ENCODE results near the gene GPR39. TPM values are rescaled to one million over a fixed set of nuclear protein-coding genes. Genes with fewer than 3 reads are reported as not detected.

Gene GPR39
- polyA plus RNA-seq, 2 of the 4 experiments (the other 2 are of a cell fraction), result 11.3 to 11.8 TPM

- Histone ChIP-seq H3K4me3 (no peak overlapping the region), H3K4me1 (no peaks in the 10 kb centered on the region), H3K27ac (no peak overlapping the region), H3K9me3 (peaks cover 12% of the 10 kb centered on the region; the same call in 2 of the 3 replicates), H3K4me2 (no peak overlapping the region)
- ChIA-PET CTCF (no interaction called here), POLR2A (no interaction called here)
- FAIRE-seq, result no peak
- no peak for TF ChIP-seq NPAS2 (CRISPR knock-in tag; IDR thresholded peaks at IDR 0.05; ENCODE audit: borderline replicate concordance)
- no peak for TF ChIP-seq RARB (CRISPR knock-in tag; IDR thresholded peaks at IDR 0.05)
- TF ChIP-seq JUN (IDR thresholded peaks at IDR 0.05), result no peak
- ATAC-seq, result no peak
- 93% methylated on average over 3 of the region's 3 CpGs for WGBS (ENCODE audit: missing lambda C conversion rate)
- no peak for DNase-seq (ENCODE audit: low read depth in 1 of 2, low spot score in 1 of 2)
These were observed 66.2 kb downstream of the GPR39 start for GRCh38 chr2:132482821-132483220.

GRCh38 chr2:132484144-132484543 is 67.5 kb downstream of the GPR39 start:
- no peak overlapping the region for H3K4me3 ChIP-seq
- FAIRE-seq (no peak), DNase-seq (ENCODE audit: low read depth in 1 of 2, low spot score in 1 of 2) (no peak), ATAC-seq (no peak)
- no peaks in the 10 kb centered on the region for H3K4me1 ChIP-seq
- TF ChIP-seq ELK1 (IDR thresholded peaks at IDR 0.05; ENCODE audit: low read depth, low read length) (no peak), MAFK (IDR thresholded peaks at IDR 0.05; ENCODE audit: partially characterized antibody) (peak; percentile 37), HMGXB4 (CRISPR knock-in tag; IDR thresholded peaks at IDR 0.05; ENCODE audit: borderline replicate concordance) (no peak), HDAC2 (IDR thresholded peaks at IDR 0.05) (no peak), USF2 (IDR thresholded peaks at IDR 0.05) (no peak), BCL3 (IDR thresholded peaks at IDR 0.05) (no peak)
- no peak overlapping the region for H3K27ac ChIP-seq
- CTCF ChIA-PET, result no interaction called here
- no peak overlapping the region for H3K4me2 ChIP-seq
- POLR2A ChIA-PET, result no interaction called here
- H3K9me3 ChIP-seq, result peaks cover 12% of the 10 kb centered on the region; the same call in 2 of the 3 replicates
- WGBS (ENCODE audit: missing lambda C conversion rate), result 100% methylated on average over 1 of the region's 1 CpG

- DNase-seq (ENCODE audit: low read depth in 1 of 2, low spot score in 1 of 2) (no peak), ATAC-seq (no peak), FAIRE-seq (no peak)
- 86% methylated on average over 6 of the region's 6 CpGs for WGBS (ENCODE audit: missing lambda C conversion rate)
- Histone ChIP-seq H3K9me3 (0 out of 3 replicates have a peak, but pooled peaks cover 2% of the 10 kb centered on the region), H3K4me2 (no peak overlapping the region), H3K4me1 (no peaks in the 10 kb centered on the region), H3K27ac (no peak overlapping the region), H3K4me3 (no peak overlapping the region)
- CTCF ChIA-PET, result interaction anchor here (0.6 kb wide), 1 partner anchor 127 kb away, joined by 3 read pairs; no protein-coding TSS in a partner anchor
- POLR2A ChIA-PET, result no interaction called here
- TF ChIP-seq MYC (IDR thresholded peaks at IDR 0.05; ENCODE audit: borderline replicate concordance, low read length), result no peak
- TF ChIP-seq HOXB13 (CRISPR knock-in tag; IDR thresholded peaks at IDR 0.05; ENCODE audit: low read depth), result no peak
- TF ChIP-seq RAD21 (conservative IDR thresholded peaks at IDR 0.05 in 1 of 2, IDR thresholded peaks at IDR 0.05 in 1 of 2), result no peak
- no peak for TF ChIP-seq CBX8 (IDR thresholded peaks at IDR 0.05)
- TF ChIP-seq EHF (CRISPR knock-in tag; IDR thresholded peaks at IDR 0.05), result no peak
- TF ChIP-seq MAZ (IDR thresholded peaks at IDR 0.05; ENCODE audit: borderline replicate concordance, low read depth, low read length), result no peak
- no peak for TF ChIP-seq RNF2 (IDR thresholded peaks at IDR 0.05; ENCODE audit: borderline replicate concordance, low read depth)
- TF ChIP-seq MAX (IDR thresholded peaks at IDR 0.05), result no peak
- no peak for TF ChIP-seq HOXB5 (CRISPR knock-in tag; IDR thresholded peaks at IDR 0.05)
- no peak for TF ChIP-seq PBX3 (IDR thresholded peaks at IDR 0.05)
- no peak for TF ChIP-seq ZNF302 (CRISPR knock-in tag; IDR thresholded peaks at IDR 0.05)
- no peak for TF ChIP-seq HOXA7 (CRISPR knock-in tag; IDR thresholded peaks at IDR 0.05)
- no peak for TF ChIP-seq TP53 (CRISPR knock-in tag; IDR thresholded peaks at IDR 0.05)
- no peak for TF ChIP-seq REST (IDR thresholded peaks at IDR 0.05)
- no peak for TF ChIP-seq POLR2A (IDR thresholded peaks at IDR 0.05; ENCODE audit: low read length)
- TF ChIP-seq NPAS2 (CRISPR knock-in tag; IDR thresholded peaks at IDR 0.05; ENCODE audit: borderline replicate concordance), result no peak
These were observed 71.9 kb downstream of the GPR39 start for GRCh38 chr2:132488491-132488890.

Data from A549 (cell line).